Neural cell (in vitro differentiated cells): ENCODE measurements around the gene MASP2.

Experiments used
- CTCF ChIP-seq: fragments of 450-650 bp; IDR thresholded peaks from 2 replicates; pipeline ENCODE4 v1.5.1; 2014; ENCODE audit warnings: antibody characterized with exemption, mild to moderate bottlenecking, moderate library complexity; ENCODE audit not compliant: poor library complexity, severe bottlenecking
- MXI1 ChIP-seq: fragments of 450-650 bp; conservative IDR thresholded peaks from 2 replicates; pipeline ENCODE4 v1.6.1; 2014; ENCODE audit warnings: antibody characterized with exemption, mild to moderate bottlenecking; ENCODE audit not compliant: poor library complexity, severe bottlenecking
- TAF1 ChIP-seq: IDR thresholded peaks from 2 replicates; pipeline ENCODE4 v1.6.1; 2012; ENCODE audit warnings: low read depth

GRCh38 chr1:11044849-11045427 is 2.1 kb downstream of the MASP2 start:
- TF ChIP-seq MXI1 (no peak), TAF1 (no peak), CTCF (no peak)
